Astrocyte of the spinal cord (primary cell): ENCODE results near the gene SDR42E1.

Experiments
- DNase-seq: peaks from one replicate; pipeline ENCODE4 v3.0.0; 2011; ENCODE audit warnings: low read depth, low spot score
- H3K4me3 ChIP-seq: 2 replicates; pipeline ENCODE4 v1.5.1; 2011; ENCODE audit warnings: low read depth, mild to moderate bottlenecking, low read length, moderate library complexity
- in situ Hi-C: cut with HindIII; loops from 2 replicates; pipeline ENCODE4 v1.10.0; 2017; ENCODE audit warnings: low sequenced_read_pairs
- TF ChIP-seq, protein P1 (sequence below): IDR thresholded peaks from 2 replicates; pipeline ENCODE4 v1.5.1; 2012; ENCODE audit warnings: low read depth, mild to moderate bottlenecking, low read length, inconsistent platforms

SDR42E1 gene

DNA sequence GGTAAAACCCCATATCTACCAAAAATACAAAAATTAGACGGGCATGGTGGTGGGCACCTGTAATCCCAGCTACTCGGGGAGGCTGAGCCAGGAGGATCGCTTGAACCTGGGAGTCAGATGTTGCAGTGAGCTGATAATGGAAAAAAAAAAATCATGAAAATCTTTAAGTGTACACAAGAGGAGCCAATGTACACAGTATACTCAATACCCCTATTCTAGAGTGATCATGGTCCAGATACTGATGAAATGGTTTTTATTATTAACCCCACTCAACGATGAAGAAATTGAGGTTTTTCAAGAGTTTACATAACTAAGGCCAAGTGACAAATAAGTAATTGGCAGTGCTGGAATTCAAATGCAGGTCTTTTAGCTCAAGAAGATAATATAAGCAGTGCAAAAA is 35.3 kb upstream of the SDR42E1 start:
- no peak for DNase-seq
- TF ChIP-seq, protein P1, sequence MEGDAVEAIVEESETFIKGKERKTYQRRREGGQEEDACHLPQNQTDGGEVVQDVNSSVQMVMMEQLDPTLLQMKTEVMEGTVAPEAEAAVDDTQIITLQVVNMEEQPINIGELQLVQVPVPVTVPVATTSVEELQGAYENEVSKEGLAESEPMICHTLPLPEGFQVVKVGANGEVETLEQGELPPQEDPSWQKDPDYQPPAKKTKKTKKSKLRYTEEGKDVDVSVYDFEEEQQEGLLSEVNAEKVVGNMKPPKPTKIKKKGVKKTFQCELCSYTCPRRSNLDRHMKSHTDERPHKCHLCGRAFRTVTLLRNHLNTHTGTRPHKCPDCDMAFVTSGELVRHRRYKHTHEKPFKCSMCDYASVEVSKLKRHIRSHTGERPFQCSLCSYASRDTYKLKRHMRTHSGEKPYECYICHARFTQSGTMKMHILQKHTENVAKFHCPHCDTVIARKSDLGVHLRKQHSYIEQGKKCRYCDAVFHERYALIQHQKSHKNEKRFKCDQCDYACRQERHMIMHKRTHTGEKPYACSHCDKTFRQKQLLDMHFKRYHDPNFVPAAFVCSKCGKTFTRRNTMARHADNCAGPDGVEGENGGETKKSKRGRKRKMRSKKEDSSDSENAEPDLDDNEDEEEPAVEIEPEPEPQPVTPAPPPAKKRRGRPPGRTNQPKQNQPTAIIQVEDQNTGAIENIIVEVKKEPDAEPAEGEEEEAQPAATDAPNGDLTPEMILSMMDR, result no peak
- no peak overlapping the region for H3K4me3 ChIP-seq
- in situ Hi-C loops, result no loop called here

DNA sequence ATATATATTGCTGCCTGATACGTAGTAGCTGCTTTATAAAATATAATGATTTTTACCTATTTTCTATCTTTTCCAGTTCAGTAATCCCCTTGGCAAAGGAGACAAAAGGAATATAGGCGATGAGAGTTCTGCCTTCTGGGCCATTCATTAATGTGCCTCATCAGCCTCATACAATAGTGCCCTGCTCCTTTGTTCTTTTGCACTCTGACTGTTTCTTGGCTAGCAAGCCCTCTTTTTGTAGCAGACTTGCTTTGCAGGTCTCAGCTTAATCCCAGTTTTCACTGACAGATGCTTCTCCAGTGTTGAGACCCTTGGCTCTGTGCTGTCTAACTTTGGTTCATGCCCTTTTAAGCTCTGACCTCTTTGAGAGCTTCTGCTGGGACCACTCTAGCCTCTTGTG is 34.2 kb upstream of the SDR42E1 start:
- no peak for DNase-seq
- H3K4me3 ChIP-seq, result no peak overlapping the region
- in situ Hi-C loops, result no loop called here
- TF ChIP-seq, protein P1, result no peak

DNA sequence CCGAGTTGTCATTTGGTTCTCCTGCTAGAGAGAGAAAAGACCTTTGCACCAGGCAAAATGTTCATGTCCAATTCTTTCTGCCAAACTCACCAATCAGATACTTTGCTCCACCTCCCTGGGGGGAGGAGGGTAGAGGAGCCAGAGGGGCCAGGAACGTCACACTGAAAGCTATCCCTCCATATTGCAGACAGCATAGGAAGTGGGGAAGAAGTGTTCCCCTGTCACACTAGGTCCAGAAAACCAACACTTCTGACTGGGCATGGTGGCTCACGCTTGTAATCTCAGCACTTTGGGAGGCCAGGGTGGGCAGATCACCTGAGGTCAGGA is 33.3 kb upstream of the SDR42E1 start:
- in situ Hi-C loops, result no loop called here
- no peak for DNase-seq
- H3K4me3 ChIP-seq, result no peak overlapping the region
- TF ChIP-seq, protein P1, result no peak

DNA sequence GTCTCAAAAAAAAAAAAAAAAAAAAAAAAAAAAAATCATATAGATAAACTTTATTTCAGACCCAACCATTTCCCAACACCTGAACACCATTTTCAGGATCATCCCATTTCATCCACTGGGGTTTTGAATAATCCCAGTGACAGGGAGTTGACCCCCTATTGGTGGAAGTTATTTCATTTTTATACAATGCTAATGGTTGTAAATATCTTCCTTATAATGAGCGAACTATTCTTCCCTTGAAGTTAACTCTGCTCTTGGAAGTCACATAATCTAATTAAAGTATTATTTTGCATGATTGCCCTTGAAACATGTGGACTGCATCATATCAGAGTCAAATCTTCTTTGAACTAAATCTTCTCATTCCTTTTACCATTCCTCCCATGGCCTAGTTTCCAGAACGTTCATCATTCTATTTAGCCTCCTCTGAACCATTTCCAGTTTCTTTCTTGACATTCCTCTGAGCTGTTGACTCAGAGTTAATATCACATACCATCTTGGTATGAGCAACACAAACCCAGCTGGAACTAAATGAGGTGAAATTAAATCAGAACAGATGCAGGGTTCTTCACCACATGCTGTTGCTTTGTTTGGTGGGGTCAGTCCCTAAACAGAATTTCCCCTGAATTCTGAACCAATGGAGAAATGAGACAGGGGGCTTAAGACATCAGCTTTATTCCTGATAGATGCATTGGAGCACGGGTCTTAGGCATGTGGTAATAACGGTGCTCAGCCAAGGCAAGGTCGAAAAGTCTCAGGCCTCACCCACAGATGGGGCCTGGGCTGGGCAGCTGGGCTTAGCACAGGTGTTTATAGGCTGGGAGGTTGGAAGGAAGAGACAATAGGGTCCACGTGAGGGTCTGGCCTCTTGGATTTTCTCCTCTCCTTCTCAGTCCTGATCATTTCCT is 32.7 kb upstream of the SDR42E1 start:
- H3K4me3 ChIP-seq, result no peak overlapping the region
- TF ChIP-seq, protein P1, result no peak
- DNase-seq, result peak; percentile 93
- in situ Hi-C loops, result no loop called here

DNA sequence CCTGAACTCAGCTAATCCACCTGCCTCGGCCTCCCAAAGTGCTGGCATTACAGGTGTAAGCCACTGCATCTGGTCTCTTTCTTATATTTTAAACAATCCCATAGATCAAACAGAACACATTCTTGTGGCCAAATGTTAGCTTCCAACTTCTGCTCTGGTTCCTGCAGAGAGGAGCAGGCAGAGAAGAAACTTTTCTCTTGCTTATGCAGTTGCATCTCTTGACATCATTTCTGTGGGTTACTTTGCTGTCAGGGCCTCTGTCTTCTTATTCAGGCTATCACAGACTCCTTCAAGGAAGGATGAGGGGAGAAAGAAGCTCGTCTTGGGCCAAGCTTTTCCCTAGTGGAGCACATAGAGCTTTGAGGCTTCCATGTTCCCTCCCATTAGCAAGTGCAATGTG is 31.6 kb upstream of the SDR42E1 start:
- H3K4me3 ChIP-seq, result no peak overlapping the region
- DNase-seq, result peak; percentile 31
- TF ChIP-seq, protein P1, result no peak
- in situ Hi-C loops, result no loop called here

DNA sequence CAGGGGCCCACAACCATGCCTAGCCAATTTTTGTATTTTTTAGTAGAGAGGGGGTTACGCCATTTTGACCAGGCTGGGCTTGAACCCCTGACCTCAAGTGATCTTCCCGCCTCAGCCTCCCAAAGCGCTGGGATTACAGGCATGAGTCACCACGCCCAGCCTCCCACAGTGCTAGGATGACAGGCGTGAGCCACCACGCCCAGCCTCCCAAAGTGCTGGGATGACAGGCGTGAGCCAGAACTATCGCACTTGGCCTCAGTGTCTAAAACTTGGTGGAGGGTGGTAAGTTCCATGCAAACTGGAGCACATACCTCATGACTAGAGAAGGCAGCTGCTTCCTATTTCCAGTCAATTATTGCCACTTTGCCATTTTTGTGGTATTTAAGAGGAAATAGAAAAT is 30.9 kb upstream of the SDR42E1 start:
- DNase-seq, result no peak
- H3K4me3 ChIP-seq, result no peak overlapping the region
- in situ Hi-C loops, result no loop called here
- TF ChIP-seq, protein P1, result no peak
